Neuronal stem cell (in vitro differentiated cells): ENCODE data around the gene DBI.
A peak's percentile ranks its signal among the peaks of the same experiment; 100 is the strongest.
"Not testable (repeated sequence)": the region's sequence is repeated elsewhere in the genome, so short reads cannot be mapped to it uniquely, and the experiment has no call there.

ENCODE experiments used
- DNase-seq: peaks from one replicate; pipeline ENCODE4 v3.0.0-alpha.2; 2013; ENCODE audit warnings: low spot score
- H2AFZ ChIP-seq: one replicate; pipeline ENCODE4 v1.6.1; 2013; ENCODE audit warnings: mild to moderate bottlenecking, low read length, inconsistent platforms
- H2AK5ac ChIP-seq: 2 replicates; pipeline ENCODE4 v1.6.1; 2013; ENCODE audit warnings: low read depth, mild to moderate bottlenecking, inconsistent platforms, low read length, moderate library complexity, mixed read lengths
- H2BK120ac ChIP-seq: 2 replicates; pipeline ENCODE4 v1.6.1; 2013; ENCODE audit warnings: low read depth, mild to moderate bottlenecking, inconsistent platforms, low read length, moderate library complexity, mixed read lengths
- H2BK12ac ChIP-seq: one replicate; pipeline ENCODE4 v1.6.1; 2013; ENCODE audit warnings: low read length, inconsistent platforms
- H2BK15ac ChIP-seq: 2 replicates; pipeline ENCODE4 v1.6.1; 2013; ENCODE audit warnings: mild to moderate bottlenecking, low read length, inconsistent platforms, mixed read lengths
- H2BK5ac ChIP-seq: one replicate; pipeline ENCODE4 v1.6.1; 2013; ENCODE audit warnings: inconsistent platforms, mild to moderate bottlenecking, low read length, moderate library complexity
- H3K14ac ChIP-seq: one replicate; pipeline ENCODE4 v1.6.1; 2013; ENCODE audit warnings: low read length, inconsistent platforms
- H3K18ac ChIP-seq: 2 replicates; pipeline ENCODE4 v1.6.1; 2013; ENCODE audit warnings: low read length, inconsistent platforms
- H3K23ac ChIP-seq: 2 replicates; pipeline ENCODE4 v1.6.1; 2013; ENCODE audit warnings: low read depth, mild to moderate bottlenecking, mixed read lengths, low read length, inconsistent platforms; ENCODE audit not compliant: poor library complexity
- H3K27ac ChIP-seq: replicated peaks from 3 replicates; pipeline ENCODE4 v1.5.1; 2013; ENCODE audit warnings: low read length, inconsistent platforms
- H3K27me3 ChIP-seq, 3 experiments: 2 replicates each; pipeline ENCODE4 v1.6.1; 2013; ENCODE audit warnings: low read length in 3 of 3, mild to moderate bottlenecking in 2 of 3, inconsistent platforms in 1 of 3, low read depth in 1 of 3, mixed read lengths in 1 of 3, moderate library complexity in 1 of 3; ENCODE audit not compliant: control insufficient read depth in 3 of 3, insufficient read depth in 3 of 3
- H3K36me3 ChIP-seq, 2 donors: replicated peaks in 1 of 2; 2 replicates each; pipeline ENCODE4 v1.6.1; 2013; ENCODE audit warnings: low read length in 2 of 2; ENCODE audit not compliant: control insufficient read depth in 2 of 2, insufficient read depth in 2 of 2
- H3K4ac ChIP-seq: 2 replicates; pipeline ENCODE4 v1.6.1; 2013; ENCODE audit warnings: inconsistent platforms, mild to moderate bottlenecking, low read length, moderate library complexity
- H3K4me1 ChIP-seq, 2 donors: 1 replicate in 1 of 2; 2 replicates in 1 of 2; pipeline ENCODE4 v1.6.1; 2013; ENCODE audit warnings: low read length in 2 of 2, low read depth in 1 of 2; ENCODE audit not compliant: control insufficient read depth in 2 of 2, insufficient read depth in 1 of 2
- H3K4me2 ChIP-seq: one replicate; pipeline ENCODE4 v1.6.1; 2013; ENCODE audit warnings: mild to moderate bottlenecking, low read length, inconsistent platforms; ENCODE audit not compliant: insufficient read depth, poor library complexity, severe bottlenecking
- H3K4me3 ChIP-seq, 2 donors: 2 replicates each; pipeline ENCODE4 v1.5.1; 2013; ENCODE audit warnings: low read length in 2 of 2, mild to moderate bottlenecking in 2 of 2, inconsistent platforms in 1 of 2, moderate library complexity in 1 of 2
- H3K79me1 ChIP-seq: one replicate; pipeline ENCODE4 v1.6.1; 2013; ENCODE audit warnings: low read depth, mild to moderate bottlenecking, inconsistent platforms, low read length, moderate library complexity
- H3K9ac ChIP-seq: one replicate; pipeline ENCODE4 v1.6.1; 2013; ENCODE audit warnings: mild to moderate bottlenecking, low read depth, low read length, inconsistent platforms; ENCODE audit not compliant: poor library complexity
- H3K9me3 ChIP-seq, 2 donors: replicated peaks in 1 of 2; 2 replicates each; pipeline versions ENCODE3 to v1.6.1; 2013; ENCODE audit warnings: low read length in 2 of 2, mild to moderate bottlenecking in 2 of 2, inconsistent platforms in 1 of 2, low read depth in 1 of 2, mixed read lengths in 1 of 2, moderate library complexity in 1 of 2; ENCODE audit not compliant: control insufficient read depth in 2 of 2, insufficient read depth in 1 of 2
- H4K8ac ChIP-seq: one replicate; pipeline ENCODE4 v1.6.1; 2013; ENCODE audit warnings: low read depth, mild to moderate bottlenecking, inconsistent platforms, low read length, moderate library complexity
- H4K91ac ChIP-seq: one replicate; pipeline ENCODE4 v1.6.1; 2013; ENCODE audit warnings: low read length, low read depth, mild to moderate bottlenecking, inconsistent platforms; ENCODE audit not compliant: poor library complexity
- whole genome bisulfite sequencing, 2 donors: extraction: QIAGEN DNeasy Blood & Tissue Kit; methylation state at CpG; one replicate each; pipeline ENCODE4 v1.1.7; 2013; ENCODE audit warnings: missing lambda C conversion rate in 2 of 2, mixed read lengths in 1 of 2; ENCODE audit not compliant: insufficient read length in 2 of 2, insufficient replicate concordance in 1 of 2; ENCODE audit errors: extremely low coverage in 2 of 2; 5-methylcytosine and 5-hydroxymethylcytosine counted together

Gene DBI

DNA sequence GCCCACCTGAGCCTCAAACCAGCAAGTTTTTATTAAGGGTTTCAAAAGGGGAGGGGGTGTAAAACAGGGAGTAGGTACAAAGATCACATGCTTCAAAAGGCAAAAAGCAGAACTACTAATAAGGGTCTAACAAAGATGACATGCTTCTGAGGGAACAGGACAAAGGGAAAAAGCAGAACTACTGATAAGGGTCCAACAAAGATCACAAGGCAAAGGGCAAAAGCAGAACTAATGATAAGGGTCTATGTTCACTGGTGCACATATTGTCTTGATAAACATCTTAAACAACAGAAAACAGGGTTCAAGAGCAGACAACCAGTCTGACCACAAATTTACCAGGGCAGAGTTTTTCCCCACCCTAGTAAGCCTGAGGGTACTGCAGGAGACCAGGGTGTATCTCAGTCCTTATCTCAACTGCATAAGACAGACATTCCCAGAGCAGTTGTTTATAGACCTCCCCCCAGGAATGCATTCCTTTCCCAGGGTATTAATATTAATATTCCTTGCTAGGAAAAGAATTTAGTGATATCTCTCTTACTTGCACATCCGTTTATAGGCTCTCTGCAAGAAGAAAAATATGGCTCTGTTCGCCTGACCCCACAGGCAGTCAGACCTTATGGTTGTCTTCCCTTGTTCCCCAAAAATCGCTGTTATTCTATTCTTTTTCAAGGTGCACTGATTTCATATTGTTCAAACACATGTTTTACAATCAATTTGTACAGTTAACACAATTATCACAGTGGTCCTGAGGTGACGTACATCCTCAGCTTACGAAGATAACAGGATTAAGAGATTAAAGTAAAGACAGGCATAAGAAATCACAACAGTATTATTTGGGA is 7.3 kb downstream of the DBI start:
- DNase-seq, H3K18ac ChIP-seq, H3K27me3 ChIP-seq, H2BK5ac ChIP-seq, H2AK5ac ChIP-seq, H3K23ac ChIP-seq, H3K9me3 ChIP-seq, H3K27ac ChIP-seq, H4K8ac ChIP-seq, H2BK120ac ChIP-seq, H4K91ac ChIP-seq, H3K79me1 ChIP-seq, H3K14ac ChIP-seq, H3K4me2 ChIP-seq, H2BK12ac ChIP-seq, H2BK15ac ChIP-seq, H3K4me1 ChIP-seq, H3K4me3 ChIP-seq, H3K9ac ChIP-seq, H3K4ac ChIP-seq, H2AFZ ChIP-seq: not testable (repeated sequence)
- WGBS, 2 donors: no CpG with 5 or more reads among the region's 5 CpGs
- H3K36me3 ChIP-seq: peaks cover 33 to 51% of the 10 kb centered on the region in 2 donors

- not testable (repeated sequence) for H2BK5ac ChIP-seq, H2AK5ac ChIP-seq, H3K4me1 ChIP-seq, H3K9ac ChIP-seq, H3K4me2 ChIP-seq, H3K27ac ChIP-seq, H2BK12ac ChIP-seq, H3K79me1 ChIP-seq, H3K18ac ChIP-seq, H2BK15ac ChIP-seq, H3K4ac ChIP-seq, DNase-seq, H4K91ac ChIP-seq, H3K14ac ChIP-seq, H3K9me3 ChIP-seq, H3K27me3 ChIP-seq, H2BK120ac ChIP-seq, H3K23ac ChIP-seq, H2AFZ ChIP-seq, H4K8ac ChIP-seq
- H3K4me3 ChIP-seq: peak overlapping the region in 1 of 2 donors; percentile 47
- no CpG with 5 or more reads among the region's 6 CpGs for WGBS, 2 donors
- peaks cover 20 to 28% of the 10 kb centered on the region in 2 donors for H3K36me3 ChIP-seq
Observed at GRCh38 chr2:119376406-119376805, 9.6 kb downstream of the DBI start.

GRCh38 chr2:119376810-119377209 is 10.0 kb downstream of the DBI start:
- Histone ChIP-seq H4K8ac (no peak overlapping the region), H3K4me1 (no peaks in the 10 kb centered on the region), H3K9me3 (peaks cover 8 to 9% of the 10 kb centered on the region in 2 donors), H3K79me1 (no peaks in the 10 kb centered on the region), H3K9ac (no peak overlapping the region), H3K23ac (no peak overlapping the region), H2BK120ac (no peak overlapping the region), H2BK15ac (no peak overlapping the region), H3K4ac (no peak overlapping the region), H2AFZ (no peak overlapping the region), H2BK12ac (no peak overlapping the region), H4K91ac (no peak overlapping the region), H3K4me2 (no peak overlapping the region), H3K18ac (no peak overlapping the region), H3K36me3 (peaks cover 16 to 24% of the 10 kb centered on the region in 2 donors), H2AK5ac (no peak overlapping the region), H3K4me3 (peak overlapping the region in 1 of 2 donors; percentile 47), H3K27me3 (no peaks in the 10 kb centered on the region), H2BK5ac (no peak overlapping the region), H3K14ac (no peak overlapping the region), H3K27ac (no peak overlapping the region)
- WGBS, 2 donors: no CpG with 5 or more reads among the region's 5 CpGs
- DNase-seq: no peak

DNA sequence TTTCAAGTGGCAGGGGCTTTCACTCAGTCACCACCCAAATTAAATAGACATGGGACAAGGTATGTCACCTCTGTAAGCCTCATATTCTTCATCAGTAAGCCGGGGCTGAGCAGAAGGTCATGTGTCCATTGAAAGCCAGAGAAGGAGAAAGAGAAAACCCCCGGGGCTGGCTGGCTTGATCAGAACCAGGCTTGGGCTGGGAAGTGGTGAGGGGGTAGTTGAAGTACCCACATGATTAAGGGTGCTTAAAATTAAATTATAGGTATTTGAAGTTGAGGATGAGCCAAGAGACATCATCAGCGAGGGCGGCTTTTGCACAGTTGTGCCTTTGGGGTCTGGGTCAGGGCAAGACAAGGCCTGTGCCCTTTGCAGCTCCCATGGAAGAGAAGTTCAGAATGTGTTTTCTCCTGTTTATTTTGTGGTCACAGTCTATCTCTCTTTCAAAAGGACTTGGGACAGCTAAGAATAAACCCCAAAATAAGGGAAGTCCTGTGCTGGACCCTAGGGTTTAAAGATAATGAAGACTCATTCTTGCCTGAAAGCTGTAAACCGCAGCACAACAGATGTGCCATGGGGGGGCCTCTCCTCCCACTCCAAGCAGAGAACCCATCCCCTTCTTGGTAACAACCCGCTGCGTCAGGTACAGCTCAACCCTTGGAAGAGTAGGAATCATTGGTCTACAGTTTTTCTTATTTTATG is 10.7 kb downstream of the DBI start:
- H4K8ac ChIP-seq: no peak overlapping the region
- no peak overlapping the region for H3K14ac ChIP-seq
- H3K9ac ChIP-seq: no peak overlapping the region
- H3K36me3 ChIP-seq: peaks cover 11 to 17% of the 10 kb centered on the region in 2 donors
- no peak overlapping the region for H3K4me2 ChIP-seq
- H2BK120ac ChIP-seq: no peak overlapping the region
- DNase-seq: no peak
- H2BK15ac ChIP-seq: no peak overlapping the region
- no CpG with 5 or more reads among the region's 7 CpGs for WGBS, 2 donors
- H3K4me3 ChIP-seq: no peak overlapping the region
- H2AK5ac ChIP-seq: no peak overlapping the region
- no peak overlapping the region for H2AFZ ChIP-seq
- no peaks in the 10 kb centered on the region for H3K79me1 ChIP-seq
- no peak overlapping the region for H3K23ac ChIP-seq
- peaks cover 8 to 9% of the 10 kb centered on the region in 2 donors for H3K9me3 ChIP-seq
- no peak overlapping the region for H4K91ac ChIP-seq
- no peak overlapping the region for H3K4ac ChIP-seq
- no peaks in the 10 kb centered on the region for H3K27me3 ChIP-seq
- no peak overlapping the region for H3K27ac ChIP-seq
- H2BK5ac ChIP-seq: no peak overlapping the region
- H3K18ac ChIP-seq: no peak overlapping the region
- H2BK12ac ChIP-seq: no peak overlapping the region
- H3K4me1 ChIP-seq: no peaks in the 10 kb centered on the region
